Measurements from ENCODE around the gene QKI.

- TF ChIP-seq CTCF (IDR thresholded peaks at IDR 0.05) (no peak), POLR2AphosphoS5 (IDR thresholded peaks at IDR 0.05) (no peak), POLR2A (IDR thresholded peaks at IDR 0.05) (no peak)
These were observed 191.0 kb downstream of the QKI start for GRCh38 chr6:163605385-163606097.

Data from prostate gland (tissue), 2 donors.